Measurements from ENCODE around the gene ASMTL. TPM values are rescaled to one million over a fixed set of nuclear protein-coding genes. Genes with fewer than 3 reads are reported as not detected.
"Not testable (repeated sequence)": the region's sequence is repeated elsewhere in the genome, so short reads cannot be mapped to it uniquely, and the experiment has no call there.

The ASMTL gene
- total and polyA plus RNA-seq, 4 donors, result 26.7 to 56.1 (median 31.8) TPM

DNA sequence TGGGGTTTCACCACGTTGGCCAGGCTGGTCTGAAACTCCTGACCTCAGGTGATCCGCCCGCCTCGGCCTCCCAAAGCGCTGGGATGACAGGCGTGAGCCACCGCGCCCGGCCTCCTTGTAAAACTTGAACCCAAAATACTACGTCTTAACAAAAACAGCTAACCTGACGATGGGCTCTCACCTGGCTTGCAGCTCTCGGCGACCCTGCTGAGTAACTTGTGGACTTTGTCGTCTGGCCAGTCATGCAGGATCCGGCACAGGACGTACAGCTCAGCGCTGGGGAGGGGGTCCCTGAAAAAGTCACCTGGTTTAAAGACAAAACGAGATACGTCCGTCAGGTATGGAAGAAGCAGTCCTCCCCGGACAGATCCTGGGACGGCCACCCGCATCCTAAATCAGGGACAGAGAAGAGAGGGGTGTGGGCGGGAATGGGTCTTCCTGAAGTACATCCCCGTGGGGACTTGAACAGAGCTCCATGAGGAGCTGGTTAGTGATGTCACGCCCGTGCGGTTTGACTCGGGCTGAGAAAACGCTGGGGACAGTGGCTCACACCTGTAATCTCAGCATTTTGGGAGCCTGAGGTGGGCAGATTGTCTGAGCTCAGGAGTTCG lies 40.1 kb downstream of the ASMTL start:
- no peaks in the 10 kb centered on the region for H3K4me1 ChIP-seq (ENCODE audit: control insufficient read depth in 1 of 2, insufficient read depth in 2 of 2, low read length in 2 of 2)
- intact Hi-C loops (cut with DNase I), result no loop called here
- peaks cover 0 to 3% of the 10 kb centered on the region in 2 donors for H3K36me3 ChIP-seq (ENCODE audit: control insufficient read depth in 1 of 2, insufficient read depth in 2 of 2, low read length in 1 of 2)
- no peak overlapping the region for H3K27ac ChIP-seq (ENCODE audit: low read depth in 1 of 2, low read length in 2 of 2)
- ATAC-seq (ENCODE audit: low FRiP score) (no peak), DNase-seq (peak; percentile 49 to 68)
- H3K9me3 ChIP-seq (ENCODE audit: control insufficient read depth, low read length), result no peaks in the 10 kb centered on the region
- no peaks in the 10 kb centered on the region for H3K27me3 ChIP-seq (ENCODE audit: control insufficient read depth in 1 of 2, insufficient read depth in 2 of 2, low read length in 1 of 2)
- H3K4me3 ChIP-seq (ENCODE audit: low read length in 2 of 2), result no peak overlapping the region
- 90 to 93% methylated on average over 31 of the region's 31 CpGs for WGBS, 2 donors

DNA sequence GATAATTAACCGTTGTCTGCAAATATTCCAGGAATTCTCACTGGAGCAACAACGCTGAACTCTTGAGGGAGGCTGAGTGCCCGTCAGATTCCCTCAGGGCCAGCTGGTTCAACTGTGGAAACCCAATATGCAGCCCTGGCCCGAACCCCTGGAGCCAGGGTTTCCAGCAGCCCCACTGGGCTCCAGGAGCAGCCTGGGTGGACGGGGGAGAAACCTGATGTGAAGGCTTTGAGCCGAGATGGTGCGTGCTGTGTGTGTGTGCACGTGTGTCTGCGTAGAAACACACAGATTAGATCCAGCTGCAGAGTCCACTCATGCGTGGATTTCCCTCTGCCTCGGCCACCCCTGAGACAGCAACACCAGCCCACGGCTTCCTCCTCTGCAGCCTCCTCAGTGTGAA lies 41.4 kb downstream of the ASMTL start:
- ATAC-seq (ENCODE audit: low FRiP score), result no peak
- peak; percentile 15 to 44 for DNase-seq
- intact Hi-C loops (cut with DNase I), result no loop called here
- Histone ChIP-seq H3K36me3 (ENCODE audit: control insufficient read depth in 1 of 2, insufficient read depth in 2 of 2, low read length in 1 of 2) (peaks cover 3 to 8% of the 10 kb centered on the region in 2 donors), H3K27ac (ENCODE audit: low read depth in 1 of 2, low read length in 2 of 2) (no peak overlapping the region), H3K9me3 (ENCODE audit: control insufficient read depth, low read length) (no peaks in the 10 kb centered on the region), H3K4me3 (ENCODE audit: low read length in 2 of 2) (no peak overlapping the region), H3K27me3 (ENCODE audit: control insufficient read depth in 1 of 2, insufficient read depth in 2 of 2, low read length in 1 of 2) (no peaks in the 10 kb centered on the region), H3K4me1 (ENCODE audit: control insufficient read depth in 1 of 2, insufficient read depth in 2 of 2, low read length in 2 of 2) (no peaks in the 10 kb centered on the region)
- WGBS, 2 donors, result 69 to 75% methylated on average over 12 of the region's 12 CpGs

DNA sequence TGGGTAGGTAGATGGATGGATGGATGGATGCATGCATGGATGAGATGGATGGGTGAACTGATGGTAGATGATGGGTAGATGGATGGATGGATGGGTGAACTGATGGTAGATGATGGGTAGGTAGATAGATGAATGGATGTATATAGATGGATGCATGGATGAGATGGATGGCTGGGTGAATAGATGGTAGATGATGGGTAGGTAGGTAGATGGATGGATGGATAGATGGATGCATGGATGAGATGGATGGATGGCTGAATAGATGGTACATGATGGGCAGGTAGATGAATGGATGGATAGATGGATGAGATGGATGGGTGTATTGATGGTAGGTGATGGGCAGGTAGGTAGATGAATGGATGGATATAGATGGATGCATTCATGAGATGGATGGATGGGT lies 45.7 kb downstream of the ASMTL start:
- H3K9me3 ChIP-seq (ENCODE audit: control insufficient read depth, low read length), result no peaks in the 10 kb centered on the region
- H3K27ac ChIP-seq (ENCODE audit: low read depth in 1 of 2, low read length in 2 of 2), result no peak overlapping the region
- no peak overlapping the region for H3K4me3 ChIP-seq (ENCODE audit: low read length in 2 of 2)
- no peak for DNase-seq
- H3K36me3 ChIP-seq (ENCODE audit: control insufficient read depth in 1 of 2, insufficient read depth in 2 of 2, low read length in 1 of 2), result peaks cover 3 to 13% of the 10 kb centered on the region in 2 donors
- no peak for ATAC-seq (ENCODE audit: low FRiP score)
- no peaks in the 10 kb centered on the region for H3K27me3 ChIP-seq (ENCODE audit: control insufficient read depth in 1 of 2, insufficient read depth in 2 of 2, low read length in 1 of 2)
- intact Hi-C loops (cut with DNase I), result no loop called here
- H3K4me1 ChIP-seq (ENCODE audit: control insufficient read depth in 1 of 2, insufficient read depth in 2 of 2, low read length in 2 of 2), result no peaks in the 10 kb centered on the region

DNA sequence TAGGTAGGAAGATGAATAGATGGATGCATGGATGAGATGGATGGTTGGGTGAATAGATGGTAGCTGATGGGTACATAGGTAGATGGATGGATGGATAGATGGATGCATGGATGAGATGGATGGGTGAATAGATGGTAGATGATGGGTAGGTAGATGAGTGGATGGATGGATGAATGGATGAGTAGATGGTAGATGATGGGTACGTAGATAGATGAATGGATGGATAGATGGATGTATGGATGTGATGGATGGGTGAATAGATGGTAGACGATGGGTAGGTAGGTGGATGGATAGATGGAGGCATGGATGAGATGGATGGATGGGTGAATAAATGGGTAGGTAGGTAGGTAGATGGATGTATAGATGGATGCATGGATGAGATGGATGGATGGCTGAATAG lies 46.9 kb downstream of the ASMTL start:
- WGBS, 2 donors, result 96% methylated on average over 2 of the region's 2 CpGs
- ATAC-seq (ENCODE audit: low FRiP score); H3K27ac ChIP-seq (ENCODE audit: low read depth in 1 of 2, low read length in 2 of 2); H3K27me3 ChIP-seq (ENCODE audit: control insufficient read depth in 1 of 2, insufficient read depth in 2 of 2, low read length in 1 of 2); DNase-seq; intact Hi-C loops (cut with DNase I); H3K4me3 ChIP-seq (ENCODE audit: low read length in 2 of 2); H3K9me3 ChIP-seq (ENCODE audit: control insufficient read depth, low read length); H3K4me1 ChIP-seq (ENCODE audit: control insufficient read depth in 1 of 2, insufficient read depth in 2 of 2, low read length in 2 of 2): not testable (repeated sequence)
- peaks cover 3 to 13% of the 10 kb centered on the region in 2 donors for H3K36me3 ChIP-seq (ENCODE audit: control insufficient read depth in 1 of 2, insufficient read depth in 2 of 2, low read length in 1 of 2)

DNA sequence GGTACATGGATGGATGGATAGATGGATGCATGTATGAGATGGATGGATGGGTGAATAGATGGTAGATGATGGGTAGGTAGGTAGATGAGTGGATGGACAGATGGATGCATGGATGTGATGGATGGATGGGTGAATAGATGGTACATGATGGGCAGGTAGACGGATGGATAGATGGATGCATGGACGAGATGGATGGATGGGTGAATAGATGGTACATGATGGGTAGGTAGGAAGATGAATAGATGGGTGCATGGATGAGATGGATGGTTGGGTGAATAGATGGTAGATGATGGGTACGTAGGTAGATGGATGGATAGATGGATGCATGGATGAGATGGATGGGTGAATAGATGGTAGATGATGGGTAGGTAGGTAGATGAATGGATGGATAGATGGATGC lies 48.8 kb downstream of the ASMTL start:
- not testable (repeated sequence) for DNase-seq

DNA sequence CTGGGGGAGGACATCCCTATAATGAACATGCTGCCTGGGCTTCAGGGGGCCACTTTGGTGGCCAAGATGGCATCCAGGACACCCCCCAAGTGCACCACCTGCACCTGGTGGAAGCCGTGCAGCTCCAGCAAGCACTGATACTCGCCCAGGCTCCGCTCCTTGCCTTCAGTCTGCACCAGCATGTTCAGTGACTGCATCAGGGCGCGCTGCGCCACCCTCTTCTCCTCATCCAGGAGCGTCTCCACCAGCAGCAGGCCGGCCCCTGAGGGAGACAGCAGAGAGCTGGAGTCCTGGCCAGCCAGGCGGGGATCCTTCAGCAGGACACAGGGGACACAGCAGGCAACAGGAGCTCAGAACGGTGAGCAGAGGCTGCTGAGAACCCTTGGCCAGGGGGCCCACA lies 49.5 kb downstream of the ASMTL start:
- Histone ChIP-seq H3K4me3 (ENCODE audit: low read length in 2 of 2) (no peak overlapping the region), H3K36me3 (ENCODE audit: control insufficient read depth in 1 of 2, insufficient read depth in 2 of 2, low read length in 1 of 2) (peaks cover 3 to 13% of the 10 kb centered on the region in 2 donors), H3K27ac (ENCODE audit: low read depth in 1 of 2, low read length in 2 of 2) (no peak overlapping the region), H3K27me3 (ENCODE audit: control insufficient read depth in 1 of 2, insufficient read depth in 2 of 2, low read length in 1 of 2) (no peaks in the 10 kb centered on the region), H3K4me1 (ENCODE audit: control insufficient read depth in 1 of 2, insufficient read depth in 2 of 2, low read length in 2 of 2) (no peaks in the 10 kb centered on the region), H3K9me3 (ENCODE audit: control insufficient read depth, low read length) (no peaks in the 10 kb centered on the region)
- ATAC-seq (ENCODE audit: low FRiP score) (no peak), DNase-seq (peak; percentile 37 to 41)
- intact Hi-C loops (cut with DNase I), result no loop called here
- 97 to 98% methylated on average over 10 of the region's 10 CpGs for WGBS, 2 donors

More for the DNA sequence above, 48.8 kb downstream of the ASMTL start:
- H3K27ac ChIP-seq (ENCODE audit: low read depth in 1 of 2, low read length in 2 of 2); intact Hi-C loops (cut with DNase I); H3K4me1 ChIP-seq (ENCODE audit: control insufficient read depth in 1 of 2, insufficient read depth in 2 of 2, low read length in 2 of 2); H3K9me3 ChIP-seq (ENCODE audit: control insufficient read depth, low read length); ATAC-seq (ENCODE audit: low FRiP score); H3K27me3 ChIP-seq (ENCODE audit: control insufficient read depth in 1 of 2, insufficient read depth in 2 of 2, low read length in 1 of 2); H3K4me3 ChIP-seq (ENCODE audit: low read length in 2 of 2): not testable (repeated sequence)
- peaks cover 3 to 13% of the 10 kb centered on the region in 2 donors for H3K36me3 ChIP-seq (ENCODE audit: control insufficient read depth in 1 of 2, insufficient read depth in 2 of 2, low read length in 1 of 2)
- WGBS, 2 donors, result 97 to 99% methylated on average over 3 of the region's 3 CpGs

DNA sequence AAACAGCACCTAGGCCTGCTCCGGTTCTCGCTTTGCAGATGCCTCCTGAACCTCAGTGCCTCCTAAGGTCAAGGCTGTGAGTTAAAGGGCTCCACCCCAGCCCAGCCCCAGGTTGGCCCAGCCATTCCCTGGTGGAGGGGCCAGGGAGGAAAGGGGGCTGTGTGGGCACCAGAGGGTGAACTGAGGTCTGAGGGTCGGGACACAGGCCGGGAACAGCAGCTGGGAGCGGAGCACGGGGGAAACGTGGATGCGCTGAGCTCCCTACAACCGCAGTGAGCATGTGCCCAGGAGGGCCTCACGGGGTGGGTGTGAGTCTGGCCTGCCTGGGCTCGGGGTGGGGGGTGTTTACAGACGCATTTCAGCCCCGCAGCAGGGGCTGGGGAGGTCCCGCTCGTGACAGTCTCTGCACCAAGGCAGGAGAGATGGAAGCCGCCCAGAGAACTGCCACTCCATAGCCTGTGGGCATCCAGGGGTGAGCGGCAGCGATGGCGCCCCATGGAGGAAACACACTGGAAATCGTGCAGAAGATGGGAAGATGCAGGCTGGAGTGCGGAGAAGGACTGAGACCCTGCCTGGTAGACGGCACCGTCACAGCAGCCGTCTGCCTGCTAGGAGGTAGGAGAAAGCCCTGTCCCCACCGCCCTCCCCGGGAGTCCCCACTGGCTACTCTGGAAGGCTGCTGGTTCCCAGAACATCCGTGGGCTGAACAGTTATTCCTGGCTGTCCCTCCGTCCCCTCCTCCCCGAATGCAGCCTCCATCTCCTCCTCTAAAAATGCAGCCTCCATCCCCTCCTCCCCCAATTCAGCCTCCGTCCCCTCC lies 50.9 kb downstream of the ASMTL start:
- 86 to 88% methylated on average over 30 of the region's 30 CpGs for WGBS, 2 donors
- Histone ChIP-seq H3K27me3 (ENCODE audit: control insufficient read depth in 1 of 2, insufficient read depth in 2 of 2, low read length in 1 of 2) (no peaks in the 10 kb centered on the region), H3K4me3 (ENCODE audit: low read length in 2 of 2) (no peak overlapping the region), H3K9me3 (ENCODE audit: control insufficient read depth, low read length) (no peaks in the 10 kb centered on the region), H3K36me3 (ENCODE audit: control insufficient read depth in 1 of 2, insufficient read depth in 2 of 2, low read length in 1 of 2) (peaks cover 0 to 7% of the 10 kb centered on the region in 2 donors), H3K4me1 (ENCODE audit: control insufficient read depth in 1 of 2, insufficient read depth in 2 of 2, low read length in 2 of 2) (no peaks in the 10 kb centered on the region), H3K27ac (ENCODE audit: low read depth in 1 of 2, low read length in 2 of 2) (no peak overlapping the region)
- DNase-seq, result peak; percentile 38 to 59
- ATAC-seq (ENCODE audit: low FRiP score), result no peak
- intact Hi-C loops (cut with DNase I), result no loop called here

DNA sequence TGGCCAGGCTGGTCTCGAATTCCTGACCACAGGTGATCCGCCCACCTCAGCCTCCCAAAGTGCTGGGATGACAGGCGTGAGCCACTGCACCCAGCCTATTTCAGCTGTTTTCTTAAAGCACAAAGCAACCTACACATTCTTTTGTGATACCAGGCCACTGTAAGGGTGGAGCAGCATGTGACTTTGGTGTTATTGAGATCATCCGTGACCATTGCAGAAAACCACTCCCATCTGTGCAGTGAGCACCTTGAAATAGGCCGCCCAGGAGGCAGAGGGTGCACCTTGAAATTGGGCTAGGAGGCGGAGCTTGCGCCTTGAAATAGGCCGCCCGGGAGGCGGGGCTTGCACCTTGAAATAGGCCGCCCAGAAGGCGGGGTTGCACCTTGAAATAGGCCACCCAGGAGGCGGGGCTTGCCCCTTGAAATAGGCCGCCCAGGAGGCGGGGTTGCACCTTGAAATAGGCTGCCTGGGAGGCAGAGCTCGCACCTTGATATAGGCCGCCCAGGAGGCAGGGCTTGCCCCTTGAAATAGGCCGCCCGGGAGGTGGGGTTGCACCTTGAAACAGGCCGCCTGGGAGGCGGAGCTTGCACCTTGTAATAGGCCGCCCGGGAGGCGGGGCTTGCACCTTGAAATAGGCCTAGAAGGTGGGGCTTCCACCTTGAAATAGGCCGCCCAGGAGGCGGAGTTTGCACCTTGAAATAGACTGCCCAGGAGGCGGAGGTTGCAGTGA lies 51.8 kb downstream of the ASMTL start:
- intact Hi-C loops (cut with DNase I), result no loop called here
- ATAC-seq (ENCODE audit: low FRiP score) (no peak), DNase-seq (peak; percentile 34 to 52)
- Histone ChIP-seq H3K36me3 (ENCODE audit: control insufficient read depth in 1 of 2, insufficient read depth in 2 of 2, low read length in 1 of 2) (peaks cover 0 to 5% of the 10 kb centered on the region in 2 donors), H3K27me3 (ENCODE audit: control insufficient read depth in 1 of 2, insufficient read depth in 2 of 2, low read length in 1 of 2) (no peaks in the 10 kb centered on the region), H3K4me3 (ENCODE audit: low read length in 2 of 2) (no peak overlapping the region), H3K9me3 (ENCODE audit: control insufficient read depth, low read length) (no peaks in the 10 kb centered on the region), H3K4me1 (ENCODE audit: control insufficient read depth in 1 of 2, insufficient read depth in 2 of 2, low read length in 2 of 2) (no peaks in the 10 kb centered on the region), H3K27ac (ENCODE audit: low read depth in 1 of 2, low read length in 2 of 2) (no peak overlapping the region)
- WGBS, 2 donors, result 83 to 85% methylated on average over 27 of the region's 27 CpGs

All from aorta (tissue), 5 donors.